LNCaP clone FGC (cell line): ENCODE measurements around the gene VWA3A.

ENCODE experiments used
- DNase-seq: peaks from one replicate; pipeline ENCODE4 v3.0.0-alpha.2; 2011; ENCODE audit warnings: low read depth
- H3K4me3 ChIP-seq: 2 replicates; pipeline ENCODE4 v1.5.1; 2011; ENCODE audit warnings: mild to moderate bottlenecking, low read depth, low read length, control low read depth
- TF ChIP-seq, protein P1 (sequence below): IDR thresholded peaks from 2 replicates; pipeline ENCODE4 v1.5.1; 2012; ENCODE audit warnings: mild to moderate bottlenecking; ENCODE audit not compliant: control insufficient read depth, insufficient read depth; ENCODE audit errors: extremely low read depth

The VWA3A gene

DNA sequence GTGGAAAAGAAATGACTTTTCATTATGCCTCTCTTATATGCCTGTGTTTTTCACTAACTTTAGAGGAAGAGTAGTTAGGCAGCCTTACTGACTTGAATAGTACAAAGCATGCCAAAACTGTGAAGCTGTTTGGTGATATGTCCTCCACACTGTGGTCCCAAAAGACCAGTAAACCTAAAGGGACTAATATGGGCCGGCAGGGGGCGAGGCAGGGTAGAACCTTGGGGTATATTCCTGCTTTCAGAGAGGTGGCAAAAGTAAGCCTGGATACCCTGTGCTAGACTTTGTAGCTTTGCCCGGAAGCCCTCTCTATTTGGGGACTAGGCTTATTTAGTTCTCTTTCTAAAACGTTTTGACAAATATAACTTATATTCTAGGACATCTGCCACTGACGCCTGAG, 36.5 kb upstream of the VWA3A start:
- DNase-seq: no peak
- TF ChIP-seq, protein P1, sequence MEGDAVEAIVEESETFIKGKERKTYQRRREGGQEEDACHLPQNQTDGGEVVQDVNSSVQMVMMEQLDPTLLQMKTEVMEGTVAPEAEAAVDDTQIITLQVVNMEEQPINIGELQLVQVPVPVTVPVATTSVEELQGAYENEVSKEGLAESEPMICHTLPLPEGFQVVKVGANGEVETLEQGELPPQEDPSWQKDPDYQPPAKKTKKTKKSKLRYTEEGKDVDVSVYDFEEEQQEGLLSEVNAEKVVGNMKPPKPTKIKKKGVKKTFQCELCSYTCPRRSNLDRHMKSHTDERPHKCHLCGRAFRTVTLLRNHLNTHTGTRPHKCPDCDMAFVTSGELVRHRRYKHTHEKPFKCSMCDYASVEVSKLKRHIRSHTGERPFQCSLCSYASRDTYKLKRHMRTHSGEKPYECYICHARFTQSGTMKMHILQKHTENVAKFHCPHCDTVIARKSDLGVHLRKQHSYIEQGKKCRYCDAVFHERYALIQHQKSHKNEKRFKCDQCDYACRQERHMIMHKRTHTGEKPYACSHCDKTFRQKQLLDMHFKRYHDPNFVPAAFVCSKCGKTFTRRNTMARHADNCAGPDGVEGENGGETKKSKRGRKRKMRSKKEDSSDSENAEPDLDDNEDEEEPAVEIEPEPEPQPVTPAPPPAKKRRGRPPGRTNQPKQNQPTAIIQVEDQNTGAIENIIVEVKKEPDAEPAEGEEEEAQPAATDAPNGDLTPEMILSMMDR: no peak
- no peak overlapping the region for H3K4me3 ChIP-seq

DNA sequence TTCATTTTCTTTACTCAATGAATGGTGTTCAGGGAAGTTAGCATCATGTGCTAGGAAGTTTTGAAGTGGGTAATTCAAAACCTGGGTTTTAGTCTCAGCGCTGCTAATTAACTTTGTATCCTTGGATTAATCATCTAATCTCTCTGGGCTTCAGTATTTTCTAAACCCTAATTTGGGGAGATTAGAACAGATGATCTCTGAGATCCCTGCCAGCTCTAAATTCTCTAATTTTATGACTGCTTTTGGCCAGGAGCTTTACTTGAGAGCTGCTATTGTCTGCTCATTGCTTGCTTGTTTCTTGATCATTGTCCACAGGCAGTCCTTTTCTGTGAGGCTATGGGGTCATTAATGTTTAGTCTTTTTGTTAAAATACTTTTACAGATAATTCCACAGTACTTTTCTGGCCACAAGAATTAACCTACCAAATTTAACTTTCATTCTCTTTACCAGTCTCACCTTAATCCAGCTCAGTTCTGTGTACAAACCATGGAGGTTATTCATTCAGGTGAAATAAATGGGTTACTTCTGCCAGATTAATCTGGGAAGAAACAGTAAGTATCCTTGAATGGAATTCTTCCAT, 28.4 kb upstream of the VWA3A start:
- H3K4me3 ChIP-seq: no peak overlapping the region
- TF ChIP-seq, protein P1: no peak
- no peak for DNase-seq

DNA sequence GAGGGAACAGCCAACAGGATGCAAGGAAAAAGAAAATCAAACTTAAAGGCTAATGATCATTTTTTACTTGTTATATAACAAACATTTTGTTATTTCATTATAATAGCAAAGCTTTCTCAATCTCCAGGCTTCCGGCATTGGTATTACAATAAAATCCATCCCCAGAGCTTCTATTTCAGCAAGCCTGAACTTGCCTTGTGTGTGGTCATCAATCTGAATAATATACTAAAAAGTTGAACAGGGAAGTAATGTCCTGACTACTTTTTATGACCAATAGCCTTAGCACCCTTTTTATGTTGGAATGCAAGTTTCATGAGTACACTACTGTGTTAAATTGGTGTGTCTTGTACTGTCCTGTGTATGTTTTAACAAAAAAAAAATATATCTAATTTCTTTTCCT, 27.1 kb upstream of the VWA3A start:
- DNase-seq: no peak
- TF ChIP-seq, protein P1: no peak
- no peak overlapping the region for H3K4me3 ChIP-seq

DNA sequence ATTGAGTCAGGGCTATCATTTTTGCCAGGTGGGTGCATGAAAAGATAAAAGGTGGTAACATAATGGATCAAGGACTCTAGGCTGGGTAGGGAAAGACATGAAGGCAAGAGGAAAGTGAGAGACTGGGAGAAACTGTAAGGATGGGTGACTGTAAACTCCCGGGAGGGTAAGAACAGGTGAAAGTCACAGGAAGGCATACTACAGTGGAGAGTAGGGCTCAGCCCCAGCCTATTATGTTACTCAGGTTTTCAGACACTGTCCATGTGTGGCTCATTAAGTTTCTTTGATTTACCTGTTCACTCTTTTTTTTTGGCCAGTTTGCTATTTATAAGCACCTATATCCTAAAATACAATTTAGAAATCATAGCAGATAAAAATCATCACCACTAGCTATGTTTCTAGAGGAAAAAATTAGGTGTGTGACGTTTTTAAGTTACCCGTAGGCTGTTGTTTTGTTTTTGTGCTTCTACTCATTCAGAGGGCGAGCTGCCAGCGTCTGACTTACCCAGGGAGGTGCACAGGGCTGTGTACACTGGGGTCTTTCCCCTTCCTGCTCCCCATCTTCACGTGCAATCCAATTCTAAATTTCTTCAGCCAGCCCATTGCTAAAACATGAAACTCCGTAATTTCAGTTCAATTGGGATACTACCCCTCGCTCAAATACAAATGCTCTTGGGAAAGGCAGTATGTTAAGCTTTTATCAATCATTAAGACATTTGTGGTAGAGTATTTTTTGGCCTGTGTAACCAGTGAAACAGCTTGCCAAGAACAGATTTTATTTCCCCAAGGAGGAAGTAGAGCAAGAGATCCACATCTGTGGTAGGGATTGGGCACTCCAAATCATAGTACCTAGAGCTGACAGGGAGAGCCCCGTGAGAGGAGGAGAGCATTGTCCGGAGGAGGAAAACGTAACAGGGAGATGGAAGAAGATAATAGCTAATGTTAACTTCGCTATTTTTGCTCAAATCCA, 21.7 kb upstream of the VWA3A start:
- TF ChIP-seq, protein P1: no peak
- H3K4me3 ChIP-seq: no peak overlapping the region
- peak; percentile 41 for DNase-seq

DNA sequence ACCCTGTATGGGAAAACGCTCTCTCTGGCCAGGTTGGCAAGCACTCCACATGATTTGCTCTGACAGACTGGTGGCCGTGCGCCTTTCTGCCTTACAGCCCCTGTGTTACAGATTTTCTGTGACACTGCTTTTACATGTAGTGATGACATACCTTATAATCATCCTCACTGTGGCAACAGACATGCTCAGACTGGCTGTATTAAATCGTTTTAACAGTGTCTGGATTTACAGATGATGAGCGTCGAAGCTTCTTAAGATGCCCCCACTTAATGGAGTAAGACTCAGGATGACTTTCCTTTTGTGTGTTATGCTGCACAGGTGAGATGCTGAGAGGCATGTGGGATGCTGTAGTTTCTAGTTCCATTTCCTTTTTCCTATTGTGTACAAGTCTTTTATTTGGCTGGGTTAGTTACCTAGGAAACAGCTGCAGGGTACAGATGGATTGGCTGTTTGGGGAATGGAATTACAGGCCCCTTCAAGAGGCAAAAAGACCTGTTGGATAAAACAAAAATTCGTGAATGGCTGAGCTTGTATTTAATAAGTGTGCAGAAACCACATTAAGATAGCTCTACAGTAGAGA, 20.9 kb upstream of the VWA3A start:
- no peak overlapping the region for H3K4me3 ChIP-seq
- TF ChIP-seq, protein P1: no peak
- DNase-seq: no peak

DNA sequence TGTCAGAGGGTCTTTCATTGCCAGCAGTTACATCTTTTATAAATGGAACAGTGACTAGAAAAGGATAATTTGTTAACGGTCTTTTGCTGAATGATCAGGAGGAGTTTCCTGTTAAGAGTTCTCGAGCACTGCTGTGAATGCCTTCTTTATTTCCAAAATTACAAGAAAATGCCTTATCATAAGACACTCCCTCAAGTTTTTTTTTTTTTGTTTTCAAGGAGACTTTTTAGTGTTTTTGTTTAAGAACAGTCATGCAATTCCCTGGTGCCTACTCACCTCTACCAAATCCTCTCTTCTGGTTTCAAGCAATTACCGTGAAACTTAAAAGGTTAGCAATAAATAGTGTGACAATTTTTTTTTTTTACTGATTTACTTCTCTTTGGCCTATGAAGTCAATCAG, 19.0 kb upstream of the VWA3A start:
- no peak for DNase-seq
- TF ChIP-seq, protein P1: no peak
- H3K4me3 ChIP-seq: no peak overlapping the region
